Thymus (tissue), 14 donors: ENCODE results near the gene VWDE. TPM values are rescaled to one million over a fixed set of nuclear protein-coding genes. Genes with fewer than 3 reads are reported as not detected.
"Not testable (repeated sequence)": the region's sequence is repeated elsewhere in the genome, so short reads cannot be mapped to it uniquely, and the experiment has no call there.

Experiments
- DNase-seq, 9 donors: peaks; one replicate each; pipeline ENCODE4 v3.0.0-alpha.2; 2013; ENCODE audit warnings: low spot score in 9 of 9, low read depth in 6 of 9, missing footprints in 1 of 9
- H3K27ac ChIP-seq, 2 donors: one replicate each; pipeline ENCODE4 v1.5.1; 2013; ENCODE audit warnings: control low read depth in 1 of 2, low read depth in 1 of 2, low read length in 1 of 2, mild to moderate bottlenecking in 1 of 2, moderate library complexity in 1 of 2
- H3K27me3 ChIP-seq, 2 donors: one replicate each; pipeline ENCODE4 v1.5.1; 2013; ENCODE audit warnings: low read length in 1 of 2; ENCODE audit not compliant: control insufficient read depth in 2 of 2, insufficient read depth in 1 of 2
- H3K36me3 ChIP-seq, 2 donors: one replicate each; pipeline ENCODE4 v1.5.1; 2013; ENCODE audit warnings: low read length in 1 of 2, mild to moderate bottlenecking in 1 of 2, moderate library complexity in 1 of 2; ENCODE audit not compliant: control insufficient read depth in 2 of 2, insufficient read depth in 2 of 2
- H3K4me1 ChIP-seq, 2 donors: one replicate each; pipeline ENCODE4 v1.5.1; 2013; ENCODE audit warnings: low read length in 2 of 2; ENCODE audit not compliant: control insufficient read depth in 2 of 2, insufficient read depth in 2 of 2
- H3K4me3 ChIP-seq, 2 donors: one replicate each; pipeline ENCODE4 v1.5.1; 2013; ENCODE audit warnings: low read length in 2 of 2, control low read depth in 1 of 2, mild to moderate bottlenecking in 1 of 2
- H3K9me3 ChIP-seq, 2 donors: one replicate each; pipeline ENCODE4 v1.5.1; 2013; ENCODE audit warnings: low read length in 1 of 2, mild to moderate bottlenecking in 1 of 2; ENCODE audit not compliant: control insufficient read depth in 2 of 2, insufficient read depth in 1 of 2
- WGBS: extraction: QIAGEN DNeasy Blood & Tissue Kit; methylation state at CpG from one replicate; pipeline ENCODE4 v1.1.7; 2013; 5-methylcytosine and 5-hydroxymethylcytosine counted together
- long read RNA-seq, 10 donors: transcript quantifications; one replicate each; lab custom pipeline, GENCODE V29; 2026
- polyA plus RNA-seq: library from polyadenylated mRNA; stranded (reverse); fragments of 200-250 nt; gene quantifications from one replicate; pipeline ENCODE4 v1.2.3, GENCODE V29; 2013
- total RNA-seq: library from RNA; stranded (reverse); fragments of 120-200 nt; gene quantifications from one replicate; pipeline ENCODE4 v1.2.4, GENCODE V29; 2013
- donor health status: healthy.

The VWDE gene
- total RNA-seq: 0.90 TPM
- 0.23 TPM for polyA plus RNA-seq
- long read RNA-seq, donor 1: 0 reads
- long read RNA-seq, donor 2: 0 reads
- long read RNA-seq, donor 3: 0 reads
- long read RNA-seq, donor 4: 0 reads
- long read RNA-seq, donor 5: 0 reads
- long read RNA-seq, donor 6: 0 reads
- long read RNA-seq, donor 7: 0 reads
- long read RNA-seq, donor 8: 0 reads
- long read RNA-seq, donor 9: 0 reads
- long read RNA-seq, donor 10: 0 reads

GRCh38 chr7:12403287-12404181, at the start of gene VWDE:
Gene VWDE (minus strand): TSS chr7:12403865. CDS start chr7:12403716, 149 bp downstream.
- Histone ChIP-seq H3K4me1 (peaks cover 0 to 2% of the 10 kb centered on the region in 2 donors), H3K27me3 (peaks cover 2 to 21% of the 10 kb centered on the region in 2 donors), H3K4me3 (peak within 1 kb of the TSS; percentile 4 to 29), H3K36me3 (no peaks in the 10 kb centered on the region), H3K27ac (no peak within 1 kb of the TSS), H3K9me3 (no peaks in the 10 kb centered on the region)
- 1% methylated on average over 54 of the region's 54 CpGs for WGBS
- DNase-seq: peak in 6 of 9 donors; percentile 18 to 60 (median 35)

- not testable (repeated sequence) for H3K4me1 ChIP-seq, H3K4me3 ChIP-seq, DNase-seq, H3K27ac ChIP-seq, H3K9me3 ChIP-seq, H3K27me3 ChIP-seq, H3K36me3 ChIP-seq
- 97% methylated on average over 1 of the region's 2 CpGs for WGBS
These were observed 49.5 kb upstream of the VWDE start for GRCh38 chr7:12453136-12453535.

GRCh38 chr7:12450615-12451014, 47.0 kb upstream of the VWDE start:
- WGBS: 71% methylated on average over 2 of the region's 2 CpGs
- no peak overlapping the region for H3K4me3 ChIP-seq
- no peak overlapping the region for H3K27ac ChIP-seq
- DNase-seq: no peak
- no peaks in the 10 kb centered on the region for H3K4me1 ChIP-seq
- no peaks in the 10 kb centered on the region for H3K36me3 ChIP-seq
- no peaks in the 10 kb centered on the region for H3K27me3 ChIP-seq
- no peaks in the 10 kb centered on the region for H3K9me3 ChIP-seq

GRCh38 chr7:12444785-12445184, 41.1 kb upstream of the VWDE start:
- WGBS: 96% methylated on average over 3 of the region's 3 CpGs
- Histone ChIP-seq H3K36me3 (no peaks in the 10 kb centered on the region), H3K9me3 (no peaks in the 10 kb centered on the region), H3K27ac (no peak overlapping the region), H3K4me3 (no peak overlapping the region), H3K27me3 (no peaks in the 10 kb centered on the region), H3K4me1 (no peaks in the 10 kb centered on the region)
- DNase-seq: no peak

- DNase-seq: no peak
- 95% methylated on average over 5 of the region's 5 CpGs for WGBS
- Histone ChIP-seq H3K4me1 (no peaks in the 10 kb centered on the region), H3K27ac (no peak overlapping the region), H3K4me3 (no peak overlapping the region), H3K36me3 (no peaks in the 10 kb centered on the region), H3K27me3 (no peaks in the 10 kb centered on the region), H3K9me3 (no peaks in the 10 kb centered on the region)
These were observed 36.6 kb upstream of the VWDE start for GRCh38 chr7:12440229-12440628.

GRCh38 chr7:12436896-12437535, 33.4 kb upstream of the VWDE start:
- 50% methylated on average over 7 of the region's 7 CpGs for WGBS
- no peaks in the 10 kb centered on the region for H3K27me3 ChIP-seq
- DNase-seq: no peak

GRCh38 chr7:12436126-12436525, 32.5 kb upstream of the VWDE start:
- Histone ChIP-seq H3K27me3 (no peaks in the 10 kb centered on the region), H3K27ac (no peak overlapping the region), H3K4me3 (no peak overlapping the region), H3K9me3 (no peaks in the 10 kb centered on the region), H3K36me3 (no peaks in the 10 kb centered on the region), H3K4me1 (no peaks in the 10 kb centered on the region)
- no peak for DNase-seq

More at GRCh38 chr7:12436896-12437535, 33.4 kb upstream of the VWDE start:
- Histone ChIP-seq H3K4me1 (no peaks in the 10 kb centered on the region), H3K9me3 (no peaks in the 10 kb centered on the region), H3K27ac (no peak overlapping the region), H3K4me3 (no peak overlapping the region), H3K36me3 (no peaks in the 10 kb centered on the region)

- no peaks in the 10 kb centered on the region for H3K36me3 ChIP-seq
- H3K4me1 ChIP-seq: no peaks in the 10 kb centered on the region
- H3K4me3 ChIP-seq: no peak overlapping the region
- H3K27me3 ChIP-seq: no peaks in the 10 kb centered on the region
- DNase-seq: no peak
- H3K27ac ChIP-seq: no peak overlapping the region
- H3K9me3 ChIP-seq: no peaks in the 10 kb centered on the region
These were observed 30.5 kb upstream of the VWDE start for GRCh38 chr7:12434012-12434642.
